Erythroblast (primary cell): ENCODE results near the gene SYP.

ENCODE experiments used
- GATA1 ChIP-seq: IDR thresholded peaks from 2 replicates; pipeline ENCODE4 v1.6.1; 2011; ENCODE audit warnings: low read depth, mild to moderate bottlenecking, control low read depth, low read length, moderate library complexity
- POLR2A ChIP-seq: IDR thresholded peaks from 2 replicates; pipeline ENCODE4 v1.6.1; 2011; ENCODE audit warnings: mild to moderate bottlenecking, low read length

- TF ChIP-seq POLR2A: no peak
- no peak for TF ChIP-seq GATA1
Measured at GRCh38 chrX:49162620-49163019, 37.4 kb downstream of the SYP start, which contains the start of gene MAGIX.
